ENCODE data around the gene SND1.
"Not testable (repeated sequence)": the region's sequence is repeated elsewhere in the genome, so short reads cannot be mapped to it uniquely, and the experiment has no call there.

The SND1 gene

DNA sequence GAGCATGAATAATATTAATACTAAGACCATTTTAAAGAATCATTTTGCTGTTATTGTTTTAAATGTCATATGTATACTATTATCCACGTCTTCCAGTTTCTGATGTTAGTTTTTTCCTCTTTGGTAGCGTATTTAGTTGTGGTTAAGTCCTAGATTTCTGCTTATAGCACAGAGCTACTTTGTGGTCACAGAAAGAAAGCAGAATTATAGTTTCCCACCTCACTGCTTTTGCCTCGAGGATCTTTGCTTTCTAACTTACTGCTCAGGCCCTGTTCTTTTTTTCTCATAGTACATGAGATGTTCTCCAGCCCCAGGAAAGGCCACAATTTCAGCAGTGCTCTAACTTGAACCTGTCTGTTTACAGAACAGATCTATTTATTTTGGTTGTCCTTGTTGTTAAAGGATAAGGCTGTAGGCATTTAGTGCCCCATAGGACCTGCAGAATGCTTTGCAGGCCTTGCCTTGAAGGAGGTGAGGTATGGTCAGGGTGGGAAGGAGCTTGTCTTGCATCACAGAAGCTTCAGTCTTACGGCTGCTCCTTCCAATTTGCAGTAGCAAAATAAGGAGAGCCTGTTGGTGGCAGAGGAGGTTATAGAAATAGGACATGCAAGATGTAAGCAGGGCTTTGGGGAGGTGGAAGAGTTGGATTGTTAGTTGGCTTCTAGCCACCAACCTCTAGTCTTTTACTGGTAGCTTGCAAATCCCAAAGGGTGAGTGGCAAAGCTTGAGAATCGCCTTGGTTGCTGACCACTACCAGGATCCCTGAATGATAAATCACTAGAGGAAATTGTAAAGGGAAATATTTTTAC is 250.1 kb downstream of the SND1 start:
- no peak for DNase-seq (ENCODE audit: low read depth in 2 of 2, low spot score in 1 of 2)

DNA sequence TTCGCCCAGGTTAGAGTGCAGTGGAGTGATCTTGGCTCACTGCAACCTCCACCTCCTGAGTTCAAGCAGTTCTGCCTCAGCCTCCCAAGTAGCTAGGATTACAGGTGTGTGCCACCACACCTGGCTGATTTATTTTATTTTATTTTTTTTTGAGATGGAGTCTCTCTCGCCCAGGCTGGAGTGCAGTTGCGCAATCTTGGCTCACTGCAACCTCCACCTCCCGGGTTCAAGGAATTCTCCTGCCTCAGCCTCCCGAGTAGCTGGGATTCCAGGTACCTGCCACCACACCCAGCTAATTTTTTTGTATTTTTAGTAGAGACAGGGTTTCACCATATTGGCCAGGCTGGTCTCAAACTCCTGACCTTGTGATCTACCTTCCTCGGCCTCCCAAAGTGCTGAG is 250.8 kb downstream of the SND1 start:
- not testable (repeated sequence) for DNase-seq (ENCODE audit: low read depth in 2 of 2, low spot score in 1 of 2)

DNA sequence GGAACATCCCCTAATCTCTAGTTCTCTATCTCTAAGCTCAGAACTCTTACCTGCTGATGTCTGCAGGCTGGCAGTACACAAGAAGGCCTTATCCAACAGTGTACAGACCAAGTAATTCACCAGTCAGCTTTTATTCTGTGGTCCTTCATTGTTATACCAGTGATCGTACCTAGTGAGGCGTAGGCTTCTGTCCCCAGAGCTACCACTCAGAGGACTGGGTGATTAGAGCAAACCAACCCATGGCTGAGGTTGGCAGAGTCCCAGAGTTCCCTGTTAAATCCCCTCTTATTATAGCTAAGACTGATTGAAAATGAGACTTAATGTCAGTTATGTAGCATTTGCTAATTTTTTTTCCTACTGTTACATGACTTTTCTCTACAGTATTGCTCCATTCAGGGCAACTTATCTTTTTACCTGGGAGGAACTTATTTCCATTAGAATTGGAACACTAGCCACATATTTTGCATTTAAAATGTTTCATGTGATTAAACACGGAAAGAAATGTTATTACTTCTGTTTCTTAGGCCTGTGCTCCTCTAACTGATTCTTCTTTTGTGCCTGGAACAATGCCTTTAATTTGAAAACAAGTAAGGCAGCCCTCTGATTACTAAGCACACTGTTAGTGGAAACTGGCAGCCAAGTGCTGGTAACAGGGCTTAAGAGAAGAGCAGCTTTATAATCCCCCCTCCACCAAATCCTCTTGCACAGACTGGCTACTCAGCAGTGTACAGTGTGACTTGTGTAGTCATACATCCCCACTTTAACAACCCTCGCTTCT is 252.1 kb downstream of the SND1 start:
- no peak for DNase-seq (ENCODE audit: low read depth in 2 of 2, low spot score in 1 of 2)

DNA sequence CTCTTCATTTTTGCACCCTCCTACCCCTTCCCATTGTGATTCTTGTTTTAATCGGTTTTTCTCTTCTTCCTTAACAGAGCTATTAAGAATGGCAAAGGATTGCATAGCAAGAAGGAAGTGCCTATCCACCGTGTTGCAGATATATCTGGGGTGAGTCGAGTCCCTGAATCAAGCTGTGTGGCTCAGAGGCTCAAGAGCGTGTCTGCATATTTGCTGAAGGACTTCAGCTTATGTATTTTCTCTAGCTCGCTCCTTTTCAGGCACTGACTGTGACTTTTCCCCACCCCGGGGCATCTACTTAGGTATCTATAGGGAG is 252.6 kb downstream of the SND1 start:
- DNase-seq (ENCODE audit: low read depth in 2 of 2, low spot score in 1 of 2), result no peak

DNA sequence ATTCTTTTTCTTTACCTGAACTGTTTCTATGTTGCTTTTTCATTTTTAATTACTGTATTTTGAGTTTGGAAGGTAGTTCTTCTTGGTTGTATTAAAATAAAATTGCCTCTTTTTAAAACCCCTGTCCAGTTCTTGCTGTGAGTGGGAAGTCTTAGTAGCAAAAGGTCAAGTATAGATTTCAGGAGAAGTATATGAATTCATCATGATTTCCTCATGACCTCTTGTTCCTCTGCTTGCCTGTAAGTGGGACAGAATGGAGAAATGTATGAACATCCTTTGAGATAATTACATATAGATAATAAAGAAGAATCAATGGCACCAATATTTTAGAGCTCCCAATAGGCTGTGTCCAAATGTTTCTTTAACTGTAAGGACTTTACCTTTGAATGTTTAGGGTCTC is 253.0 kb downstream of the SND1 start:
- DNase-seq (ENCODE audit: low read depth in 2 of 2, low spot score in 1 of 2), result no peak

DNA sequence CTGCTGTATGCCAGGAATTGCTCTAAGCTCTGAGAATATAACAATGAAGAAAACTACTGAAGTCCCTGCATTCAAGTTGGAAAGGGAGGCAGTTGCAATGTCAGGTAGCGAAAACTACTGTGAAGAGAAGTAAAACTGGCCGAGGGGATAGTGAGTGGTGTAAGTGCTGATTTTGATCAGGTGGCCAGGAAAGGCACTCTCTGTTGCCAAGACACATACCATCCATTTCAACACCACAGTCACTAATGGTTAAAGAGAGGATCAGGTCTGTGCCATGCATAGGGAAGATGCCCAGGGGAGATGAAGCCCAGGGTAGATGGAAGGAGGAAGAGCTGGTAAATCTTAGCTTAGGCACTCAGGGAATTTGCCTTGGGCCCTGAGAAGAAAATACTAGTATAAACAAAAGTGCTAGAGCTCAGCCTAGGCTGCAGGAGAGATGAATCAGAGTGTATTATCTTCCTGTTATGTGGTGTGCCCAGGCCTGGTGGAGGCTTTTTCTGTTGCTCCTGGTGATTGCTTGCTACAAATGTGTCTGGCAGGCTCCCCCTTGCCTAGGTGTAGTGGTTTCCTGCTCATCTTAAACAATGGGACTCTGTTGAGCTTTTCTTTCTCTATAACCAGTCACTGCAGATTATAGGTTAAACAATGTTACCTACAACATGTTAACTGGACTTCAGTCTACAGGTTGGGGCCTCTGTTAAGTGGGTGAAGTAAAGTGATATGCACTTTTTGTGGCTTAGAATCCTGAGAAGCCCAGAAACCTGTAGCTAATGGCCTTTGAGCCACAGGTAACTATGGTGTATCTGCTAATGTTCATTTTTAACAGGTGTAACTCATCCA is 253.7 kb downstream of the SND1 start:
- DNase-seq (ENCODE audit: low read depth in 2 of 2, low spot score in 1 of 2), result no peak

DNA sequence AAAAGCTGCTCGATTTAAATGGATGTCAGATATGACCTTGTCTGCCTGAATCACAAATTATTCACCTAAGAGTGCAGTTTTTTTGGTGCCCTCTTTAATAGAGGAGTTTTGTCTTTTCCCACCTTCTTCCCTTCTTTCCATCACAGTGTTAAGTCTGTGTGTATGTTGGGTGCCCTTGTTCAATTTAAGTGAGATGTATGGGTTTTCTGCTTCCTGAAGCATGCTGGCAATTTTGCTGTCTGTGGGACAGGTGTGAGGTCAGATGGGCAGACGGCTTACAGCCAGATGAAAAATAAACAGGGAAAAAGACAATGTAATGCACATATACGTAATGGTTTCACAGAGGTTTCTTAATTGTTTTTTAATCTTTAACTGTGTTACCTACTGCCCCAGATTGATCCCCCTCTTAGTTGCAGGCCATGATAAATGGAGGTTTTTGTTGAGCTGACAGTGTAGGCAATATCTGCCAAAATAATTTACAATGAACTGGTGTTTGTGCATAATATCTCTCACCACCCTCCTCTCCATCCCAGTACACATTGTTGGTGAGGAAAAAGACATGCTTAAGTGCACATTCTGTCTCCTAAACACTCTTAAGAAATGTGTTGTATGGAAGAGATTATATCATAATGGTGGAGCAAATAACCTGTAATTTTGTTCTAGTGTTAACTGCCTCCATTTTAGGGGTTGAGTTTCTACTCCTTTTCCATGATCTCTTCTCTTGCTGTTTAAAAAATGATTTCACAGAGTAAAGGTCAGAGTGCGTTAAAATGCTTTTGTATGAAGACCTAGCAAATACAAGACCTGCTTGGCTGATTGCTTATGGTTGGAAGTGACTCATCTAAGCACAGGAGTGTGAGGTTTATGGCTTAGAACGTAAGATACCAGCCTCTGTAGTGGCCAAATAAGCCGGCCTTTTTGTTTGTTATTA is 255.4 kb downstream of the SND1 start:
- no peak for DNase-seq (ENCODE audit: low read depth in 2 of 2, low spot score in 1 of 2)

DNA sequence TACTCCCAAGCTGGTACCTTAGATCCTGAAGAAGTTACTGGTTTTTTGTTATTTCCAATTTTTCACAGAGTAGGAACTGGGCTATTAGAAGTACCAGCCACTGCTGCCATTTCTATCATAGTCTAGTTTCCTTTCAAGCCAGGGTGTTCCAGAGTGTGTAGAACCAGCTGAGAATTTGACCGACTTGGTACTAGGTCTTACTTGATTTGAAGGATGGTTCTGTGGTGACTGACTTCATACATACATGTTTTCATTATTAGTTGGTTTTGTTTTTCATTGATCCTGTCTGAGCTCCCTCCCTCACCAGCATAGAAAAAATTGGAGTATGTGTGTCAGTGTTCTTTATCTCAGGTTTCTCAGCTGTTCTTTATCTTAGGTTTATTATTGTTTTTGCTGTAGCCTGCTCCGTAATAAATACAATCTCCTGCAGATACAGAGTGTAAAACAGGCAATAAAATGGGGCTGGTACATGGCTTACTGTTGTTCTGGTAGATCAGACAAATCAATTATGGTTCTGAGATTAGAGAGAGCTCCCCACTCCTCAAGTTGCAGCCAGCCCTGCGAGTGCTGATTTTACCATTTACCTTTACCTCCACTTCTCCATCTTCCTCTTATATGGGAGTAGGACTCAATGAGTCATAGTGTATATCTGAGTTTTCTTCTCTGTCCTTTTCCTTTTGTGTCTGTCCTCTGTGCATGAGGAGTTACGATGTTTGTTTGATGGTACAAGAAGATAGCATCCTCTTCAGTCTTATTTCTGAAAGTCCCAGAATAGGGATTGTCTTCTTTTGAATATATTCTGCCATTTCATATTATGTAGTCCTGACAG is 256.6 kb downstream of the SND1 start:
- no peak for DNase-seq (ENCODE audit: low read depth in 2 of 2, low spot score in 1 of 2)

DNA sequence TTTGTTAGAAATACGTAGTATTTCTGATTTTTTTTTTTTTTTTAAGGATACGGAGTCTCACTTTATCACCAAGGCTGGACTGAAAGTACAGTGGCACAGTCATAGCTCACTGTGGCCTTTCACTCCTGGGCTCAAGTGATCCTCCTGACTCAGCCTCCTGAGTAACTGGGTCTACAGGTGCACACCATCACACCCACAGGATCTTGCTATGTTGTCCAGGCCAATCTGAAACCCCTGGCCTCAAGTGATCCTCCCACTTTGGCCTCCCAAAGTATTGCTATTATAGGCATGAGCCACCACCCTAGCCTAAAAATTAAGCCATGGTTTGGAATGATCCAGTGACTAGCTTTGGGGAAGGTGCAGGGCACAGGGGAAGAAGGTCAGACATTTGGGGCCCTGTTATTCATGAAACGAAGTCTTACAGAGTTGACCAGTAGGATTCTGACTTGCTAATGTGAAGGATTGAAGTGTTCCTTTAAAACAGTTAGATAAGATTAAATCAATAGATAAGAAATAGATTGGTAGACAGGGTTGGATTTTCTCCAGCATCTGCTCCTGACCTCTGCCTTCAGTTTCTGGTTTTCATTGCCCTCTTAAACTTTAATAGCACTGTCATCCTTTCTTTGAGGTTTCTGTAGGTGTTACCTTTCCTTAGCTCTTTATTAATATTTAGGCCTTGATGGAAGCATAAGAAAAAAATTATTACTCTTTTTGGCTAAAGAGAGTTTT is 257.6 kb downstream of the SND1 start:
- DNase-seq (ENCODE audit: low read depth in 2 of 2, low spot score in 1 of 2), result no peak

DNA sequence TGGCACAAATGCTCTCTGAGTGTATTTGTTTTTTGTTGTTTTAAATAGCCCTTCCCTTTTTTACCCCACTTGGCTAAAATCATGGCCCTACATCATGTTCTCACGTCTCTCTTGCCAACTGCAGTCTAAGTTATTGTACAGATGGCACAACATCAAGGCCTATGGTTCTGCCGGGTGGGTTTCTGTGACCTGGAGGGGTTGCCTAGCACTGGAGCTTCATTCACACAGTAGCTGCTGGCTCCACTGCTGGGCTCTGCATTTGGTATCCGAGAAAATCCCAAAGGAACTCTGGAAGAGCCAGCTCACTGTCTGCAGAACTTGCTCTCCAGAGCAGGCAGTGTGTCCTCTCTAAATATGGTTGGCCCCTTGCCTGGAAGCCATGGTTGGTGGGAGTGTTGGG is 258.7 kb downstream of the SND1 start:
- no peak for DNase-seq (ENCODE audit: low read depth in 2 of 2, low spot score in 1 of 2)

DNA sequence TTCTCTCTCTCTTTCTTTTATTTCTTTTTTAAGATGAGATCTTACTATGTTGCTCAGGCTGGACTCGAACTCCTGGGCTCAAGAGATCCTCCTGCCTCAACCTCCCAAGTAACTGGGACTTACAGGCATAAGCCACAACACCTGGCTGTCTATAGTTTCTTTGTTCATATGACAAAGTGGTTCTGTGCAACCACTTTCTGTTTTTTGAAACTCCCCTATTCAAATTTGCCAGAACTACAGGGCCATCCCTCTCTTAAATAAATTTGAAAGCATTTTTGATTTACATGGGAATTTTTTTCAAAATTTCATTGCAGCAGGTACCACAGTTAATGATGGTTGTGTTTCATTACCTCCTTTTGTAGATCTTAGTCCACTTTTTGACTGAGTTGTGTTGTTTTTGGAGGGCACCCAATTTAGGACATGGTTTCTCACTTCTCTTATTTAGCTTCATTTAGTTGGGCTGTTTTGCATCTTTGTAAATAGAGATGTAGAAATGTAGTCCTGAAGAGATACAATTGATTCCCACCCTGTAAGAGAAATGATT is 260.0 kb downstream of the SND1 start:
- DNase-seq (ENCODE audit: low read depth in 2 of 2, low spot score in 1 of 2), result no peak

DNA sequence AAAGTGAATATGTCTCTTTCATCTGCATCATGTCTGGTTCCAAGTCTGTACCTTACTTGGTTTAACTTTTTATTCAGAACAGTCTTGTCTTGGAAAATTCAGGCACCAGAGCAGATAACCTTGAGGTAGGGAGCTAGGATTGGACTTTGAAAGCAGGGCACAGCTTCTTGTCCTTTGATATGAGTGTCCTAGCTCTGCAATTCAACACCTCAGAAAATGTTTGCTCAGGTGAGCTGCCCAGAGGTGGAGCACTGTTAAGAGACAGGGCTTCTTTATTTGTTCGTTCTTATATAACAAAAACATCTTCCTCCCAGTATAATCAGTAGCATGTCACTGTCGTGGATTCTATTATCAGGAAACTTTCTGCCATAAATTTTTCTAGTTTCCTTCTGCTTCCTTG is 260.9 kb downstream of the SND1 start:
- no peak for DNase-seq (ENCODE audit: low read depth in 2 of 2, low spot score in 1 of 2)

DNA sequence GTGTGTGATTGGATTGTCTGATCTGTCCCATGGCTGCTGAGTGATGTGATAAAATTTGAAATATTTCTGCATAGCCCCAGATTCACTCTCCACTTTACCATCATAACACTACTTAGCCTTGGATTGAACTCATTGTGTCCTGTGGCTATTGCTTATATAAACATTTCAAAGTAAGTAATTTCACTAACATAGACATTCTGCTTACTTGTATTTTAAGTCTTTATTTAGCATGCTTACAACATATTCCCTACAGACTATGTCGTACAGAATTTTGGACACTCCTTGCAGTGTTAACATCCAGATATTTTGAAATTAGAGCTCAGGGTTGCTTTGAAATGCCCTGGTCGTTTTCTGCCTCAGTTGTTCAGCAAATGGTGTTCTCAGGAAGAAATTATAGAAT is 261.7 kb downstream of the SND1 start:
- no peak for DNase-seq (ENCODE audit: low read depth in 2 of 2, low spot score in 1 of 2)

DNA sequence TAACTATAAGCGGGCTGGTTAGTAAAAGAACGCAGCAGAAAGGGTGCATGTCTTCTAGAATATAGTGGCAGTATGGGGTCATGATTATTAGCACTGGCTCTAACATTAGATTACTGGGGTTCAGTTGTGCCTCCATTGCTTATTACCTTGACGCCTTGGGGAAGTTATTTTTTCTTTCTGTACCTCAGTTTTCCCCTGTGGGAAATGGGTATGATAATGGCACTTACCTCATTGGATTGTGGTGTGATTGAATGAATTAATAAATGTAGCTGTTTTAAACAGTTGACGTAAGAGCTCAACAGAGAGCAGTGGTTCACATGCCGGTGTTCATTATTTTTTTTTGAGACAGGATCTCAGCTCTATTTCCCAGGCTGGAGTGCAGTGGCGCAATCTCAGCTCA is 262.7 kb downstream of the SND1 start:
- no peak for DNase-seq (ENCODE audit: low read depth in 2 of 2, low spot score in 1 of 2)

DNA sequence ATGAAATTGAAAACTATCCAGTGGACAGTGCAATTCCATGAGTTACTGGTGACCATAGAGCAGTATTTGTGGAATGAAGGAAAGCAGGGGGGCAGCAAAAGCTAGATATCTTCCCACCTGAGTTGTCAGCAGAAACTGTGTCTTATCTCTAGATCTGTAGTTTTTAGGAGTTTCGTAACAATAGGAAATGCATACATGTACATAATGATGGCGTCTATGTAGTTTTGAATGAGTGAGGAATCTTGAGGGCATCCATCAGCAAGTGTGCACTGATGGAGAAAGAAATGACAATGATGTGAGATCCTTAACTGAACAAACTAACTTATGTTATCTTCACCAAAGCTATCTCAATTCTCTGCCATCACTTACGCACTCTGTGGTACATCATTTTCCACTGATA is 264.7 kb downstream of the SND1 start:
- DNase-seq (ENCODE audit: low read depth in 2 of 2, low spot score in 1 of 2), result no peak

DNA sequence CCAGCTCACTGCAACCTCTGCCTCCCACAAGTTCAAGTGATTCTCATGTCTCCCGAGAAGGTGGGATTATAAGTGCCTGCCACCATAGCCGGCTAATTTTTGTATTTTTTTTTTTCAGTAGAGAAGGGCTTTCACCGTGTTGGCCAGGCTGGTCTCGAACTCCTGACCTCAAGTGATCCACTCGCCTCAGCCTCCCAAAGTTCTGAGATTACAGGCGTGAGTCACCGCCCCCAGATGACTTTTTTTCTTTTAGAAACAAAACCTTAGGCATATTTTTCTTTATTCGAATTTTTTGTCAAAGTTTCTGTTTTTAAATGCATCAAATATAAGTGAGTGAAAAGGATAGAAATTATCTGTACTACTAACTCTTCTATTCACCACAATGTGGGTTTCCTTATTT is 266.1 kb downstream of the SND1 start:
- DNase-seq (ENCODE audit: low read depth in 2 of 2, low spot score in 1 of 2), result no peak

DNA sequence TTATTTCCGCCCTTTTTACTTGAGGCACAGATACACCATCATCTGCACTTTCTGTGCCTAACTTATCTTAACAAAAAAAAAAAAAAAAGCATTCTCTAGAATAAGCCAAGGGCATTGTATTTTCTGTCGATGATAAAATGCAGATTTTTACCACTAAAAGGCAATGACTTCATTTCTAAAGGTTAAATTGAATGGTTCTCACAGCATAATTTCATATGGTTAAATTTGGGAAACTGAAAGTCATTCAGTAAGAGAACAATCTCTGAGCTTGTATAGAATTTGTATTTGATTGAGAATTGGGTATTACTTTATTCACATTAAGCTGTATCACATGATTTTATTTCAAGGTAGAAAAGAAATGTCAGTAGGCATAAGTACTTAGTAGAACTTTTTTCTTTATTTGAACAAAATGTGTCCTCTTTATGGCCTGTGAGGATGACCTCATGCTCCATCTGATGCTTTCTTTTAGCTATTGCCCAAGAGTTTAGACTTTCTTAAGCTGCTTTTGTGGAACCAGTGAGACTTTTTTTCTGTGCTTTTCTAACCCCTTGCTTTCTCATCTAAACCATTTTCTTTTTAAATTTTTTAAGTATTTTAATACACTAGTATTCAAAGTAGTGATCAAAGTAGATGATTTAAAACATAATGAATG is 268.9 kb downstream of the SND1 start:
- DNase-seq (ENCODE audit: low read depth in 2 of 2, low spot score in 1 of 2), result no peak

DNA sequence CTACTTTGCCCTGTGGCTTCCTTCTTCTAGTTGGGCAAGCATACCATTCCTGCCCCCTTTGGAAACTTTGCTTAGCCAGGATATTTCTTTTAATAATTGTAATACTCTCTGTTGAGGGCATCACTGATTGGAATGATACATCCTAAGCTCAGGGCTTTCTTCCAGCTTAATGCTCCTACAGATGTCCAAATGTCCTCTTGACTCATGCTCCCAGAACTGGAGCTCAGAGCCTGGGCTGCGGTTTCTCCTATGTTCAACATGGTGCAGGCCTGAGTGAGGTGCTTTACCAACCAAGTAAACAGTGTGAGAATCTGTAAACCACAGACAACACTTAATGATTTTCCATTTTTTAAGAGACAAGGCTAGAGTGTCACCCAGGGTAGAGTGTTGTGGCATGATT is 270.7 kb downstream of the SND1 start:
- no peak for DNase-seq (ENCODE audit: low read depth in 2 of 2, low spot score in 1 of 2)

DNA sequence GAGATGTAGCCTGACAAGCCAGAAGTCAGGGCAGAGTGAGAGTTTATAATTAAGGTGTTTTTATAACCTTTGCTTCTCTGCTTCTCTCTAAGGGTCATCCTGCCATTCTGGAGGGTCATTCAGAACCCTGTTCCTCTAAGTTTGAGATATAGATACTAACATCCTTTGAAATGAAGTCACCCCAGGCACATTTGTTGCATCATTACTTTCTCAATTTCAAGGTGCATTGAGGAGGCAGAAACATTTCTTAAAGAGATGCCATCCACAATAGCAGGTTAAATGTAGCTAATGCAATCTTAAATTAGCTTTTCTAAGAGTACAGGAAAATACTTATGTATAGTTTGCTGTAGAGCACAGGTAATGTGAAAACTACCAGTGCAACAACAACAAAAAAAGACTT is 272.9 kb downstream of the SND1 start:
- DNase-seq (ENCODE audit: low read depth in 2 of 2, low spot score in 1 of 2), result no peak

All from stimulated activated CD8-positive, alpha-beta memory T cell treated with anti-CD3 and anti-CD28 coated beads, Interleukin-4, amount 100 ng/mL, for 4 hours (primary cell).